ENCODE results near the gene B3GALT6. TPM values are rescaled to one million over a fixed set of nuclear protein-coding genes. Genes with fewer than 3 reads are reported as not detected.

B3GALT6 gene
- total and polyA plus RNA-seq, 2 experiments from 2014 or later = 28.9 to 36.3 TPM

- peaks cover 44% of the 10 kb centered on the region for H4K20me1 ChIP-seq (ENCODE audit: insufficient read depth, poor library complexity, severe bottlenecking)
- no peak overlapping the region for H3K4me2 ChIP-seq
- H3K79me2 ChIP-seq = peaks cover 64% of the 10 kb centered on the region
- H2AFZ ChIP-seq = no peak overlapping the region
- H3K9me3 ChIP-seq (ENCODE audit: low read depth) = no peaks in the 10 kb centered on the region
- no peak overlapping the region for H3K4me3 ChIP-seq
- no peak for DNase-seq (ENCODE audit: low spot score)
- 97% methylated on average over 25 of the region's 25 CpGs for WGBS (ENCODE audit: low lambda C conversion rate, missing lambda C conversion rate)
- H3K27me3 ChIP-seq = no peaks in the 10 kb centered on the region
- no peak for TF ChIP-seq EZH2phosphoT487 (IDR thresholded peaks at IDR 0.05; ENCODE audit: low read depth, severe bottlenecking, unreplicated experiment)
- no peak for TF ChIP-seq EZH2 (IDR thresholded peaks at IDR 0.05; ENCODE audit: borderline replicate concordance)
- TF ChIP-seq CTCF (IDR thresholded peaks at IDR 0.05; ENCODE audit: poor library complexity) = no peak
- H3K27ac ChIP-seq = no peak overlapping the region
- no peaks in the 10 kb centered on the region for H3K36me3 ChIP-seq (replicated peaks; ENCODE audit: insufficient read depth, low read depth)
- H3K4me1 ChIP-seq (ENCODE audit: insufficient read depth) = peaks cover 12% of the 10 kb centered on the region
- H3K9me2 ChIP-seq (replicated peaks; ENCODE audit: insufficient read depth) = no peaks in the 10 kb centered on the region
Measured at GRCh38 chr1:1227386-1227785, 4.7 kb upstream of the B3GALT6 start.

GRCh38 chr1:1228187-1228586 lies 3.9 kb upstream of the B3GALT6 start:
- no peaks in the 10 kb centered on the region for H3K27me3 ChIP-seq
- no peak for DNase-seq (ENCODE audit: low spot score)
- no peak overlapping the region for H2AFZ ChIP-seq
- 96% methylated on average over 30 of the region's 30 CpGs for WGBS (ENCODE audit: low lambda C conversion rate, missing lambda C conversion rate)
- TF ChIP-seq EZH2phosphoT487 (IDR thresholded peaks at IDR 0.05; ENCODE audit: low read depth, severe bottlenecking, unreplicated experiment) (no peak), CTCF (IDR thresholded peaks at IDR 0.05; ENCODE audit: poor library complexity) (no peak), EZH2 (IDR thresholded peaks at IDR 0.05; ENCODE audit: borderline replicate concordance) (no peak)
- no peaks in the 10 kb centered on the region for H3K9me2 ChIP-seq (replicated peaks; ENCODE audit: insufficient read depth)
- H3K27ac ChIP-seq = no peak overlapping the region
- H4K20me1 ChIP-seq (ENCODE audit: insufficient read depth, poor library complexity, severe bottlenecking) = peaks cover 44% of the 10 kb centered on the region
- H3K36me3 ChIP-seq (replicated peaks; ENCODE audit: insufficient read depth, low read depth) = no peaks in the 10 kb centered on the region
- H3K4me3 ChIP-seq = no peak overlapping the region
- H3K79me2 ChIP-seq = peaks cover 69% of the 10 kb centered on the region
- no peak overlapping the region for H3K4me2 ChIP-seq
- H3K4me1 ChIP-seq (ENCODE audit: insufficient read depth) = peaks cover 18% of the 10 kb centered on the region
- H3K9me3 ChIP-seq (ENCODE audit: low read depth) = no peaks in the 10 kb centered on the region

GRCh38 chr1:1228596-1229321 lies 3.3 kb upstream of the B3GALT6 start:
- H3K9me2 ChIP-seq (replicated peaks; ENCODE audit: insufficient read depth) = no peaks in the 10 kb centered on the region
- no peak overlapping the region for H3K4me3 ChIP-seq
- no peak overlapping the region for H3K27ac ChIP-seq
- TF ChIP-seq EZH2phosphoT487 (IDR thresholded peaks at IDR 0.05; ENCODE audit: low read depth, severe bottlenecking, unreplicated experiment) (no peak), EZH2 (IDR thresholded peaks at IDR 0.05; ENCODE audit: borderline replicate concordance) (no peak), CTCF (IDR thresholded peaks at IDR 0.05; ENCODE audit: poor library complexity) (no peak)
- no peak overlapping the region for H2AFZ ChIP-seq
- H3K4me2 ChIP-seq = no peak overlapping the region
- H3K27me3 ChIP-seq = no peaks in the 10 kb centered on the region
- no peaks in the 10 kb centered on the region for H3K36me3 ChIP-seq (replicated peaks; ENCODE audit: insufficient read depth, low read depth)
- peaks cover 75% of the 10 kb centered on the region for H3K79me2 ChIP-seq
- H4K20me1 ChIP-seq (ENCODE audit: insufficient read depth, poor library complexity, severe bottlenecking) = peaks cover 44% of the 10 kb centered on the region
- peaks cover 18% of the 10 kb centered on the region for H3K4me1 ChIP-seq (ENCODE audit: insufficient read depth)
- no peaks in the 10 kb centered on the region for H3K9me3 ChIP-seq (ENCODE audit: low read depth)
- 95% methylated on average over 24 of the region's 28 CpGs for WGBS (ENCODE audit: low lambda C conversion rate, missing lambda C conversion rate)
- no peak for DNase-seq (ENCODE audit: low spot score)

All from hepatocyte (in vitro differentiated cells).